GM19455 (cell line): ENCODE data around the gene MEF2C.

Source experiments
- ATAC-seq: cut with Tn5 transposase; IDR thresholded peaks from one replicate; pipeline ENCODE4 v1.9.1; 2021; ENCODE audit not compliant: unreplicated experiment

MEF2C gene

DNA sequence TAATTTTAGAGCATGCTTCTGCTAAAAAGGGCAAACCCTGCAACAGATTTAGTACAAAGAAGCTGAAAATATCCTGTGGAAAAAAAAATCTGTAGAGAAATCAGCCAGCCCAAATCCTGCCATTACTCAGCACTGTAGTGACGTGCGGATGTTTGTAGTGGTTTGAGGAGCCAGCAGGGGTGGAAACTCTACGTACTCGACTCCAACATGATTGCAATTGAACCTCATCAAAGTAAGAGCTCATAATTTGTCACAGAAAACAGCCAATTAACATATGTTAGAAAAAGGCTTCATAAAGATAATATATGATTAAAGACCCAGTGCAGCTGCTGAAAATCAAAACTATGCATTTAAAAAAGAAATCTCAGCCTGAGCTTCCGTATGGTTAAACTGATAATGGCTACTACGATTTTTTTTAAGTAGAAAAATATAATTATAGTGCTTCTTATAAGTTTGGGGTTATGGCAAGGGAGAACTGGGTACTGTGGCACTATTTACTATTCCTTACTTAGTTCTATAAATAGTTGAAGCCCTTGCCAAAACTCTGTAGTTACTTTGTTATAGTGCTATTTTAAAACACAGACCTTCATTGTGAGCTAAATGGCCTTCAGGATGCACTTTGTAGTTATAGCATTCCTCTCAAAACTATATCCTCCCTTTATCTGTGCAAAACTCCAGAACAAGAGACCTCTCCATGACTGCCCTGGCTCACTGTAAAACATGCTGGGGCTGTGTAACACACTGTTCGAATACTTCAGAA lies 49.4 kb downstream of the MEF2C start:
- ATAC-seq, result peak; percentile 36

DNA sequence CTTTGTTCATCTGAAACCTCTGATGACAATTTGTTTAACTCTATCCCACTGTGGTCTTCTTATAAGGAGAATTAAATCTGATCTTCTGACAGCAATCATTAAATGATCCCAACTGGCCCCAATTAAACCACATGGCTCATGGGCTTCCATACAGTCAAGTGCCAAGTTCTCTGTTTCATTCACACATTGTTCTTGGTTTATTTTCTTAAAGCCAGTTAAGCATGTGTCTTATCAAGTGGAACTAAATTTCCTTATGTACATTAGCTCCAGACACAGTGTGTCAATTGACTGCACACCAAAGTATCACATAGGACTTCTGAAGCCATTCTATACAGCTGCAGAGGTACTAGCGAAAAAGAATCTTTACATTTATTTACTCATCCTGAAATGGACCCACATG lies 51.2 kb downstream of the MEF2C start:
- no peak for ATAC-seq

- ATAC-seq, result no peak
These were observed 52.4 kb downstream of the MEF2C start for GRCh38 chr5:88830567-88830966.

DNA sequence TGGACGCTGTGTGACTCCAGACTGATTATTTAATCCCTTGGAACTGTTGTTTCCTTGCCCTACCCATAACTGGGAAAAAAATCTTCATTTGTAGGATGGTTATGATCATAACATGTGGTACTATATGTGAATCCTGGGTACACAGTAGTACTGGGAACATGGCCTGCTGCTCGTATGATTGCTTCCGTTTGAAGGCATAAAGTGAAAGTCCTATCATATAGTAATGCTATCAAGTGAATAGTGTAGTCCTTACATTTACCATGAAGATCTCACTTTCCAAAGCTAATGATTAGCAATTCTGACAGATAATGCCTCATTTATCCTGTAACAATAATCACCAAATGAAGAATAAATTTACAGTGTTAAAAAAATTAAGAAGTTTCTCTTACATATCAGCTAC lies 53.2 kb downstream of the MEF2C start:
- ATAC-seq, result no peak

DNA sequence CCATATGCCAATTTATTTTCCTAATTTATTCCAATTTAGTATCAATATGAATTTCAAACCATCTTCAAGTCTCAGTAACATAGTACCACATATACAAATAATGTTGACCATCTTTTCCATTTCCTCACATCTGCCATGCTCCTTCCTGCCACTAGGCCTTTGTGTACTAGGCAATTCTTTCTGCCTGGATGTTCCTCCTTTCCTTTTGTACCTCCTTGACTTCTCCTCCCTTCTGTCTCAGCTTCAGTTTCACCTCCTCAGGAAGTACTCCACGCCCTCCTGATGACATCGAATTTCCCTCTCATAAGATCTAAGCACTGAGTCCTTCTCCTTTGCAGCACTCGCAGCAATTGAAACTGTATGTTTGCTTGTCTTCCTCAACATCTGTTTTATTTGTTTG lies 53.9 kb downstream of the MEF2C start:
- no peak for ATAC-seq

DNA sequence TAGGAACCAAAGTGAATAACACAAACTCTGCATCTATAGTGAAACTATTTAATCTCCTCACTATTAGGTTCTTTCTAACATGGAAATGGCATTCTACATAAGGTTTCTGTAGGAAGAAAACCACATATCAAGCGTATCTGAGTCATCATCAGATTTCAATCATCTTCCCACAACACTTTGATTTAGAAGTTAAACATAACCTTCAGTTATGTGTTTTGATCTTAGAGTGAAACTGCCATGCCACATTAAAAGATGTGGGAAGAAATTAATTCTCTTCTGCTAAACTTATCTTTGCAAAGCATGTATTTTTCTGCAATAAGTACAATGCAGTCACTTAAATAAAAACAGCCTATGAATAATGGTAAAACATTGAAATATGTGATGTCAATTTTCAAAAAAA lies 55.0 kb downstream of the MEF2C start:
- ATAC-seq, result no peak

- ATAC-seq, result peak; percentile 56
These were observed 56.1 kb downstream of the MEF2C start for GRCh38 chr5:88826646-88827585.

DNA sequence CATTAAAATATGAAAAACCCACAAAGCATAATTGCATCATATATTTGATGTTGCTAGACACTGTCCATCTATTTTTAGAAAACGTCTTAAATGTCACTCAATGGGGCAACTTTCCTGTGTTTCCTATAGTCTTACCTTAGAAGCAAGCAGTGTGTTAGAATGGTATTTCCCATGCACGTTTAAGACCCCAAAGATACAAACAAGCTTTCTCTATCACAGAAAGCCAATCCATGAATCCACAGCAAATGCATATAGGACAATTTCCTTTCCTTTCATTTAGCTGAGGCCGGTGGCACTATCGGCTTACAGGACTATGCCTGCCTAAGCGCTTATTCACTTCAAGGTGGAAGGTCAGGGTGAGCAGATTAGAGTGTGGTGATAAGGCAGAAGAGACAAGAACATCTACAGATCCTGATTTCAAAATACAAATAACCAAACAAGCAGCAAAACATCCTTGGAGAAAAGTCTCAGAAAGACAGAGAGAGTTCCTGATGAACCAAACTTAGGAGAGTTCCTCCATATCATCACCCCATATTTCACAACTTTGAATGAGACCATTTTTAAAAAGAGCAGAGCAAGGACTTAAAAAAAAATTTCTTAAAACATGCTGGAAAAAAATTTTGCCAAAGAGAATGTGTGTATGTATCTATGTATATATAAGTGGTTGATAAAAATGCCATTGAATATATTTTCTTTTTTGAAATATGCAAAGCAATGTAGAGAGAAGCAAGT lies 57.2 kb downstream of the MEF2C start:
- no peak for ATAC-seq

- ATAC-seq, result no peak
These were observed 57.9 kb downstream of the MEF2C start for GRCh38 chr5:88824892-88825583.

DNA sequence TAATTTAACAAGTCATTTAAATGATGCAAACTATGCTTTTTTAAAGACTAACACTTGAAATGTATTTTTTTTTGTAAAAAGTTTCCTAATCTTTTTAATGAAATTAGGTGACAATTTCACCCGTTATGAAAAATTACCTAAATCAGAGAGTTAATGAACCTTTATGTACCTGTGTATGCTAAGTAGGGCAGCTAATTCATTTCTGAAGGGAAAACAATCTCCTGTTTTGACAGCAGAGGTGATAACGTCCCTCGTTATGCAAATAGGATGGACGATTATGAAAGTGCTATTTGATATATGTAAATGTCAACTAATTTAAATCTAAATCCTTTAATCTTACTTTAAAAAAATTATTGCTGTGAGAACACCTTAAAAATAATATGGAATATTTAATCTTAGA lies 58.8 kb downstream of the MEF2C start:
- ATAC-seq, result no peak

- ATAC-seq, result no peak
These were observed 59.8 kb downstream of the MEF2C start for GRCh38 chr5:88823201-88823600.

DNA sequence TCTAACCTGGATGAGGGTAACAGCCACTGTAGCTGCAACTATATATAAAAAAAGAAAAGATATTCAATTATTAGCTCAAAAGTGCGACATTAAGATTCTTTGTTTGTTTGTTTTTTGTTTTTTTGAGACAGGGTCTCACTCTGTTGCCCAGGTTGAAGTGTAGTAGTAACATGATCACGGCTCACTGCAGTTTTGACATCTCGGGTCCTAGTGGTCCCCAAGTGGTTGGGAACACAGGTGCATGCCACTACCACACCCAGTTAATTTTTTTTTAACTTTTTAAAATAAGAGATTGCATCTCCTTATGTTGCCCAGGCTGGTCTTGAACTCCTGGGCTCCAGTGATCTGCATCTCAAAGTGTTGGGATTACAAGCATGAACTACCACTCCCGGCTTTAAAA lies 61.8 kb downstream of the MEF2C start:
- ATAC-seq, result no peak

- no peak for ATAC-seq
These were observed 62.4 kb downstream of the MEF2C start for GRCh38 chr5:88820581-88820980.

DNA sequence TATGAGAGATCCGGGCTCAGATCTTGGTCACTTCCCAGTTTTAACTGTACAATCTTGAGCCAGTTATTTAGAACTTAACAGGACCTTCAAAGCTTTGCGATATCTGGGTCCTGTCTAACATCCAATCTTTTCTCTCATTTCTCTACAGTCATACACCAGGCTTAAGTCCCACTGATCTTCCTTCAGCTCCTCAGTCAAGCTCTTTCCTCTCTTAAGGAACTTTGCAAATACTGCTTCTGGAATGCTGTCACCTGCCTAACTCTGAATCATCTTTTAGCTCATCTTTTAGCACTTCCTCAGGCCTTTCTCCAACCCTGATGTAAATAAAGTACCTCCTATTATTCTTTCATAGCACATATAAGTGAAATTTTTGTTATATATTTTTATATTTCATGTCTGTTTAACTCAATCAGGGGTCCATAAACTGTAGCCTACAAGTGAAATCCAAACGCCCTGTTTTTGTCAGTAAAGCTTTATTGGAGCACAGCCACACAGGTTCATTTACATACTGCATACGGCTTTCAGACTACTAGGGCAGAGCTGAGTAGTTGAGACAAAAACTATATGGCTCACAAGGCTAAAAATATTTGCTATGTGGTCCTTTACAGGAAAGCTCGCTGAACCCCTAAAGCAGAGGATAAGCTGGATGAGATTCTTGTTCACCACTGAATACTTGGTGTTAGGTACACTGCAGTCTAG lies 63.5 kb downstream of the MEF2C start:
- peak; percentile 38 for ATAC-seq

GRCh38 chr5:88818296-88818695 lies 64.7 kb downstream of the MEF2C start:
- ATAC-seq, result no peak

GRCh38 chr5:88816195-88816594 lies 66.8 kb downstream of the MEF2C start:
- no peak for ATAC-seq

GRCh38 chr5:88815050-88815789 lies 67.8 kb downstream of the MEF2C start:
- no peak for ATAC-seq

- no peak for ATAC-seq
These were observed 69.0 kb downstream of the MEF2C start for GRCh38 chr5:88813805-88814575.

DNA sequence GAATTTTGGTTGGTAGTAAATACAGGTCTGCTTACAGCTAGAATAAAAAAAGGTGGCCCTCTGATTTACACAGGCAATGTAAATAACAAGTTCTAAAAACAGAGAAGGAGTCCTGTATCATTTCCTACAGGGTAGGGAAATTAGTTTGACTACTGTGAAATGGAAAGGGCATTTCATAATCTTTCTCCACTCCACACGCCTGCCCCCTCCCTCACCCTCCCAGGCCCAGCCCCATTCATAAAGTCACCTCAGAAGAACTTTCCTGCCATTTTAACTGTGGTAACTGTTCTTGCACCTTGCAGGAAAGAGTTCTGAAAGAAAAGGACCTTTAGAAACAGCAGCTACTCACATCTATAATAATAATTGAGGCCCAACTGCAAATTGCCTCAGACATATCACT lies 69.7 kb downstream of the MEF2C start:
- ATAC-seq, result no peak
